H1 (cell line): ENCODE results near the gene FCHSD1. TPM values are rescaled to one million over a fixed set of nuclear protein-coding genes. Genes with fewer than 3 reads are reported as not detected.

Experiments used
- ASH2L ChIP-seq: fragments of 200-600, 300-600 bp; sonication (generic); IDR thresholded peaks from one replicate; pipeline ENCODE4 v1.7.1; 2017; ENCODE audit warnings: low read length
- SIX5 ChIP-seq: IDR thresholded peaks from 2 replicates; pipeline ENCODE4 v1.6.1; 2011; ENCODE audit warnings: mild to moderate bottlenecking, low read depth, low read length
- polyA plus RNA-seq, 7 experiments: library from polyadenylated mRNA; depleted of rRNA in 3 of 7; stranded (reverse) in 5 of 7; unstranded in 2 of 7; fragments of >200 nt in 5 of 7; fragments of 200-250 nt in 2 of 7; gene quantifications; 1 replicate in 5 of 7; 2 replicates in 1 of 7; 4 replicates in 1 of 7; pipeline versions ENCODE4 v1.2.1 to v1.2.3, GENCODE V29; 2011 to 2013; ENCODE audit warnings: missing spikeins in 2 of 7, mixed read lengths in 2 of 7
- total RNA-seq: library from RNA; stranded (reverse); fragmentation: NEBNext Ultra II Directional; extraction: Animal tissue kit (Norgen Biotek cat#: 25700); gene quantifications from 2 replicates; pipeline ENCODE4 v1.2.1, GENCODE V29; 2021

The FCHSD1 gene
- total and polyA plus RNA-seq, 2 of the 8 experiments (the other 6 are each of a cell fraction or from before 2014, with no cell fraction given), result 22.0 to 30.1 TPM

DNA sequence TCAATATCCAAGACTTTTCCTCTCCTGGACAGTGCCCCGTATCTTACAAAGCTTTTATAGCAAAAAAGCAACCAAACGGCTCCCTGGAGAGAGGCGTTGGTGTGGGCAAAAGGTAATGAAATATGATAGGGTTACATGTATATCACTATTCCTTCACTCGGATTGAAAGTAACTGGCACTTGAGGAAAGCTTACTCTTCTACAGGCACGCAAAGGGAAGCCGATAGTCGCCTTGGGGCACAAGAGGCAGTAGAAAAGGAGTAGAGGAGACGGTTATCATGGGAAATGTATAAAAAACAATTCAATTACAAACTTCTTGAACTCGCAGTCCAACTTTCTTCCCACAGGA is 33.6 kb downstream of the FCHSD1 start (continued):
- no peak for TF ChIP-seq SIX5
- no peak for TF ChIP-seq ASH2L
- TF ChIP-seq, all 59 proteins: peak for 0
